CMK (cell line): ENCODE data around the gene MTG1.
A peak's percentile ranks its signal among the peaks of the same experiment; 100 is the strongest.

Experiments used
- DNase-seq: peaks from one replicate; pipeline ENCODE4 v3.0.0-alpha.2; 2010; ENCODE audit warnings: low read depth

Gene MTG1

GRCh38 chr10:133452453-133452852 is 58.5 kb downstream of the MTG1 start:
- DNase-seq, result no peak

GRCh38 chr10:133453516-133454203 is 59.7 kb downstream of the MTG1 start, which contains the start of gene SCART1:
Gene SCART1 (plus strand): TSS chr10:133453945. CDS start chr10:133453998, 53 bp downstream.
- peak; percentile 52 for DNase-seq

GRCh38 chr10:133454204-133454893 is 60.4 kb downstream of the MTG1 start:
- DNase-seq, result no peak

- DNase-seq, result no peak
Observed at GRCh38 chr10:133455196-133455595, 61.2 kb downstream of the MTG1 start.

- DNase-seq, result no peak
Observed at GRCh38 chr10:133455611-133456031, 61.7 kb downstream of the MTG1 start.

GRCh38 chr10:133456041-133456951 is 62.3 kb downstream of the MTG1 start:
- no peak for DNase-seq

GRCh38 chr10:133457100-133457841 is 63.3 kb downstream of the MTG1 start:
- DNase-seq, result no peak

GRCh38 chr10:133458021-133458709 is 64.2 kb downstream of the MTG1 start:
- no peak for DNase-seq

GRCh38 chr10:133458710-133459453 is 64.9 kb downstream of the MTG1 start:
- no peak for DNase-seq

- no peak for DNase-seq
Observed at GRCh38 chr10:133459454-133460207, 65.7 kb downstream of the MTG1 start.

- no peak for DNase-seq
Observed at GRCh38 chr10:133460208-133460769, 66.3 kb downstream of the MTG1 start.

- no peak for DNase-seq
Observed at GRCh38 chr10:133461027-133461426, 67.1 kb downstream of the MTG1 start.

- DNase-seq, result no peak
Observed at GRCh38 chr10:133461841-133462240, 67.9 kb downstream of the MTG1 start.

GRCh38 chr10:133462512-133463305 is 68.8 kb downstream of the MTG1 start:
- no peak for DNase-seq

- DNase-seq, result no peak
Observed at GRCh38 chr10:133464582-133465031, 70.7 kb downstream of the MTG1 start.

- DNase-seq, result no peak
Observed at GRCh38 chr10:133465191-133465949, 71.4 kb downstream of the MTG1 start.

GRCh38 chr10:133465950-133466474 is 72.1 kb downstream of the MTG1 start:
- DNase-seq, result no peak
